ENCODE data around the gene GP9. TPM values are rescaled to one million over a fixed set of nuclear protein-coding genes. Genes with fewer than 3 reads are reported as not detected.

Gene GP9
- total and polyA plus RNA-seq, 2 donors (not counting 1 experiment from before 2014, with no cell fraction given), result not detected

GRCh38 chr3:129018751-129019150 is 41.8 kb upstream of the GP9 start:
- Histone ChIP-seq H3K4me2 (ENCODE audit: extremely low read depth, insufficient read depth, low read length) (no peak overlapping the region), H3K27ac (ENCODE audit: insufficient read depth, low read length) (no peak overlapping the region), H2AFZ (ENCODE audit: low read length) (no peak overlapping the region), H3K27me3 (ENCODE audit: control insufficient read depth, insufficient read depth, low read length) (no peaks in the 10 kb centered on the region), H3K4me1 (ENCODE audit: control insufficient read depth, extremely low read depth, insufficient read depth, low read length) (peaks cover 7% of the 10 kb centered on the region), H3K9ac (ENCODE audit: insufficient read depth, low read length) (no peak overlapping the region), H3K4me3 (replicated peaks in 1 of 4; ENCODE audit: control extremely low read depth in 1 of 4, insufficient read depth in 1 of 4, low read depth in 3 of 4, low read length in 4 of 4) (no peak overlapping the region), H3K9me3 (ENCODE audit: control insufficient read depth, insufficient read depth, low read depth, low read length) (no peaks in the 10 kb centered on the region), H3K79me2 (ENCODE audit: control insufficient read depth, insufficient read depth, low read length) (no peaks in the 10 kb centered on the region), H3K36me3 (ENCODE audit: control insufficient read depth, insufficient read depth, low read length) (no peaks in the 10 kb centered on the region), H4K20me1 (ENCODE audit: control insufficient read depth, extremely low read depth, insufficient read depth, low read length) (no peaks in the 10 kb centered on the region)
- no peak for DNase-seq (ENCODE audit: low read depth in 2 of 2)
- TF ChIP-seq CTCF (conservative IDR thresholded peaks at IDR 0.05 in 1 of 2, IDR thresholded peaks at IDR 0.05 in 1 of 2; ENCODE audit: low read depth in 1 of 2, low read length in 2 of 2) (no peak), EZH2 (IDR thresholded peaks at IDR 0.05; ENCODE audit: low read length, missing control alignments) (no peak)

GRCh38 chr3:129019266-129019665 is 41.3 kb upstream of the GP9 start:
- DNase-seq (ENCODE audit: low read depth in 2 of 2), result no peak
- peaks cover 7% of the 10 kb centered on the region for H3K4me1 ChIP-seq (ENCODE audit: control insufficient read depth, extremely low read depth, insufficient read depth, low read length)
- TF ChIP-seq CTCF (conservative IDR thresholded peaks at IDR 0.05 in 1 of 2, IDR thresholded peaks at IDR 0.05 in 1 of 2; ENCODE audit: low read depth in 1 of 2, low read length in 2 of 2), result no peak
- no peak for TF ChIP-seq EZH2 (IDR thresholded peaks at IDR 0.05; ENCODE audit: low read length, missing control alignments)
- H3K9ac ChIP-seq (ENCODE audit: insufficient read depth, low read length), result no peak overlapping the region
- no peak overlapping the region for H3K4me3 ChIP-seq (replicated peaks in 1 of 4; ENCODE audit: control extremely low read depth in 1 of 4, insufficient read depth in 1 of 4, low read depth in 3 of 4, low read length in 4 of 4)
- no peaks in the 10 kb centered on the region for H3K9me3 ChIP-seq (ENCODE audit: control insufficient read depth, insufficient read depth, low read depth, low read length)
- no peak overlapping the region for H3K27ac ChIP-seq (ENCODE audit: insufficient read depth, low read length)
- H4K20me1 ChIP-seq (ENCODE audit: control insufficient read depth, extremely low read depth, insufficient read depth, low read length), result no peaks in the 10 kb centered on the region
- H2AFZ ChIP-seq (ENCODE audit: low read length), result no peak overlapping the region
- H3K36me3 ChIP-seq (ENCODE audit: control insufficient read depth, insufficient read depth, low read length), result no peaks in the 10 kb centered on the region
- H3K27me3 ChIP-seq (ENCODE audit: control insufficient read depth, insufficient read depth, low read length), result no peaks in the 10 kb centered on the region
- H3K4me2 ChIP-seq (ENCODE audit: extremely low read depth, insufficient read depth, low read length), result no peak overlapping the region
- H3K79me2 ChIP-seq (ENCODE audit: control insufficient read depth, insufficient read depth, low read length), result no peaks in the 10 kb centered on the region

DNA sequence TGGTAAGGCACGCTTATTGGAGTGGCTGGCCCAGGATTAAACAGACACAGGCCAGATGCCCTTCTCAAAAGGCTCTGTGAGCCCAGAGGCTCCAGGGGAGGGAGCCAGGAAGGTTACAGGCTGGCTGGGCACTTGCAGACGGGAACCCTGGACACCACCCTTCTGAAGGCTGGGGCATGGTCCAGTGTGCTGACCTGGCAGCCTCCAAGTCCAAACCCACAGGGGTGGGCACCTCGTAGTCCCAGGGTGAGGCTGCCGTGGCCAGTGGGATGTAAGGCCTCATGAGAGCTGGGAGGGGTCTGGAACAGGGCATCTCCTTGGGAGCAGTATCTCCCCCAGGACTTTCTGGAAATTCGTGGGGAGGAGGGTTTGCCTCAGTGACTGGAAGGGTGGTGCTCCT is 39.9 kb upstream of the GP9 start:
- H3K27ac ChIP-seq (ENCODE audit: insufficient read depth, low read length), result no peak overlapping the region
- no peak overlapping the region for H3K4me2 ChIP-seq (ENCODE audit: extremely low read depth, insufficient read depth, low read length)
- H3K9ac ChIP-seq (ENCODE audit: insufficient read depth, low read length), result no peak overlapping the region
- H2AFZ ChIP-seq (ENCODE audit: low read length), result no peak overlapping the region
- H3K79me2 ChIP-seq (ENCODE audit: control insufficient read depth, insufficient read depth, low read length), result no peaks in the 10 kb centered on the region
- no peaks in the 10 kb centered on the region for H4K20me1 ChIP-seq (ENCODE audit: control insufficient read depth, extremely low read depth, insufficient read depth, low read length)
- no peak for DNase-seq (ENCODE audit: low read depth in 2 of 2)
- H3K9me3 ChIP-seq (ENCODE audit: control insufficient read depth, insufficient read depth, low read depth, low read length), result no peaks in the 10 kb centered on the region
- H3K36me3 ChIP-seq (ENCODE audit: control insufficient read depth, insufficient read depth, low read length), result no peaks in the 10 kb centered on the region
- H3K4me3 ChIP-seq (replicated peaks in 1 of 4; ENCODE audit: control extremely low read depth in 1 of 4, insufficient read depth in 1 of 4, low read depth in 3 of 4, low read length in 4 of 4), result no peak overlapping the region
- peaks cover 8% of the 10 kb centered on the region for H3K27me3 ChIP-seq (ENCODE audit: control insufficient read depth, insufficient read depth, low read length)
- no peak for TF ChIP-seq CTCF (conservative IDR thresholded peaks at IDR 0.05 in 1 of 2, IDR thresholded peaks at IDR 0.05 in 1 of 2; ENCODE audit: low read depth in 1 of 2, low read length in 2 of 2)
- no peak for TF ChIP-seq EZH2 (IDR thresholded peaks at IDR 0.05; ENCODE audit: low read length, missing control alignments)
- H3K4me1 ChIP-seq (ENCODE audit: control insufficient read depth, extremely low read depth, insufficient read depth, low read length), result peaks cover 7% of the 10 kb centered on the region

All from fibroblast of lung (primary cell).